Measurements from ENCODE around the gene CELF4.

- TF ChIP-seq CTCF (IDR thresholded peaks at IDR 0.05), result no peak
- TF ChIP-seq POLR2A (IDR thresholded peaks at IDR 0.05), result no peak
- TF ChIP-seq EP300 (IDR thresholded peaks at IDR 0.05), result no peak
- TF ChIP-seq POLR2AphosphoS5 (IDR thresholded peaks at IDR 0.05), result no peak
These were observed 71.2 kb downstream of the CELF4 start for GRCh38 chr18:37494406-37494805.
